ENCODE results near the gene COL4A2. TPM values are rescaled to one million over a fixed set of nuclear protein-coding genes. Genes with fewer than 3 reads are reported as not detected.

Gene COL4A2
- total and polyA plus RNA-seq, 2 donors (not counting 1 experiment from before 2014, with no cell fraction given): 0.17 TPM; not detected in 1

DNA sequence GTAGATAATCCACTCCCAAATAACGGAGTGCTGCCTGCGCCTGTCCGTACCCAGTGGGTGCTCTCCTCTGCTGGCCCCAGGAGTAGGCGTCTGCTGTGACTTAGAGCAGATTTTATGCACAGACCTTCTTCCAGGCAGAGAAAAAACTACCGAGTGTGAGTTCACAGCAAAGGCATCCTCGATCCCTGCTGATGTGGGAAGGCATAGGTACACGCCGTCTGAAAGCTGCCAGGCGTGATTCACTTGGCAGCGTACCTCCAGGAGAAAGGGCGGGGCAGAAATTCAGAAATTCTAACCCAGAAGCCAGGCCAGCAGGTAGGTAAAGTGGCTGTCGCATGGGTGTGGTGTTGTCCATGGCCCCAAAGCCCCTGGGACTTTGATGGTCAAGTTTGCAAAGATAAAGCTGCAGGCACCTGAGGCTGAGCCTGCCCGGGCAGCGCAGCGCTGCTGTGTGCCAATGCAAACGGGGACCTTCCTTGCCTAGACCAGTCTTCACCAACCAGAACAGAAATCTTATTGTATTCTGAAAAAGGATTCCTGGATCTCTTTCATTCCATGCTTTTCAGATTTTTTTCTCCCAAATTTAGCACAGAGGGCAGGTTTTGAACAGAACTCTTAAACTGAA lies 36.3 kb downstream of the COL4A2 start:
- 93% methylated on average over 14 of the region's 16 CpGs for WGBS (ENCODE audit: insufficient coverage)
- Mint-ChIP-seq H3K4me3 (no peak overlapping the region), H3K4me1 (peaks cover 18% of the 10 kb centered on the region), H3K9me3 (ENCODE audit: insufficient read depth) (no peaks in the 10 kb centered on the region), H3K27me3 (peaks cover 20% of the 10 kb centered on the region), H3K27ac (no peak overlapping the region)
- no peaks in the 10 kb centered on the region for H3K36me3 ChIP-seq (replicated peaks in 1 of 2; ENCODE audit: control extremely low read depth in 1 of 2, control insufficient read depth in 1 of 2, extremely low read depth in 1 of 2, insufficient read depth in 2 of 2, low read length in 1 of 2)
- H2AFZ ChIP-seq (ENCODE audit: insufficient read depth, low read depth, low read length, poor library complexity, severe bottlenecking): no peak overlapping the region
- intact Hi-C loops (cut with micrococcal nuclease): no loop called here
- no peak for DNase-seq
- no peak overlapping the region for H3K27ac ChIP-seq (ENCODE audit: low read length in 2 of 2)
- H3K27me3 ChIP-seq (replicated peaks in 1 of 4; ENCODE audit: control extremely low read depth in 1 of 4, control insufficient read depth in 3 of 4, insufficient read depth in 4 of 4, low read length in 3 of 4): peaks cover 0 to 9% (median 0%) of the 10 kb centered on the region in 4 experiments
- no peak for ATAC-seq (ENCODE audit: low read depth)
- ChIA-PET POLR2A (no interaction called here), CTCF (no interaction called here)
- H3K4me1 ChIP-seq (ENCODE audit: control insufficient read depth in 2 of 2, insufficient read depth in 2 of 2, low read length in 2 of 2): peaks cover 14 to 18% of the 10 kb centered on the region in 2 donors
- no peak overlapping the region for H3K4me2 ChIP-seq (replicated peaks; ENCODE audit: low read depth, low read length, poor library complexity, severe bottlenecking)
- peaks cover 0 to 11% (median 0%) of the 10 kb centered on the region in 3 donors for H3K9me3 ChIP-seq (ENCODE audit: control extremely low read depth in 1 of 3, control insufficient read depth in 2 of 3, insufficient read depth in 1 of 3, low read length in 2 of 3)
- no peaks in the 10 kb centered on the region for H3K79me2 ChIP-seq (ENCODE audit: control insufficient read depth, insufficient read depth, low read length)
- H4K20me1 ChIP-seq (ENCODE audit: control insufficient read depth, insufficient read depth, low read length, poor library complexity, severe bottlenecking): no peaks in the 10 kb centered on the region
- H3K4me3 ChIP-seq (ENCODE audit: control extremely low read depth in 1 of 5, extremely low read depth in 1 of 5, insufficient read depth in 1 of 5, low read depth in 2 of 5, low read length in 4 of 5): no peak overlapping the region
- no peak overlapping the region for H3K9ac ChIP-seq (ENCODE audit: low read length)
- TF ChIP-seq, protein P1, sequence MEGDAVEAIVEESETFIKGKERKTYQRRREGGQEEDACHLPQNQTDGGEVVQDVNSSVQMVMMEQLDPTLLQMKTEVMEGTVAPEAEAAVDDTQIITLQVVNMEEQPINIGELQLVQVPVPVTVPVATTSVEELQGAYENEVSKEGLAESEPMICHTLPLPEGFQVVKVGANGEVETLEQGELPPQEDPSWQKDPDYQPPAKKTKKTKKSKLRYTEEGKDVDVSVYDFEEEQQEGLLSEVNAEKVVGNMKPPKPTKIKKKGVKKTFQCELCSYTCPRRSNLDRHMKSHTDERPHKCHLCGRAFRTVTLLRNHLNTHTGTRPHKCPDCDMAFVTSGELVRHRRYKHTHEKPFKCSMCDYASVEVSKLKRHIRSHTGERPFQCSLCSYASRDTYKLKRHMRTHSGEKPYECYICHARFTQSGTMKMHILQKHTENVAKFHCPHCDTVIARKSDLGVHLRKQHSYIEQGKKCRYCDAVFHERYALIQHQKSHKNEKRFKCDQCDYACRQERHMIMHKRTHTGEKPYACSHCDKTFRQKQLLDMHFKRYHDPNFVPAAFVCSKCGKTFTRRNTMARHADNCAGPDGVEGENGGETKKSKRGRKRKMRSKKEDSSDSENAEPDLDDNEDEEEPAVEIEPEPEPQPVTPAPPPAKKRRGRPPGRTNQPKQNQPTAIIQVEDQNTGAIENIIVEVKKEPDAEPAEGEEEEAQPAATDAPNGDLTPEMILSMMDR (IDR thresholded peaks at IDR 0.05): no peak
- TF ChIP-seq EZH2 (IDR thresholded peaks at IDR 0.05; ENCODE audit: borderline replicate concordance, insufficient read depth, low read depth, low read length, poor library complexity, severe bottlenecking): no peak

DNA sequence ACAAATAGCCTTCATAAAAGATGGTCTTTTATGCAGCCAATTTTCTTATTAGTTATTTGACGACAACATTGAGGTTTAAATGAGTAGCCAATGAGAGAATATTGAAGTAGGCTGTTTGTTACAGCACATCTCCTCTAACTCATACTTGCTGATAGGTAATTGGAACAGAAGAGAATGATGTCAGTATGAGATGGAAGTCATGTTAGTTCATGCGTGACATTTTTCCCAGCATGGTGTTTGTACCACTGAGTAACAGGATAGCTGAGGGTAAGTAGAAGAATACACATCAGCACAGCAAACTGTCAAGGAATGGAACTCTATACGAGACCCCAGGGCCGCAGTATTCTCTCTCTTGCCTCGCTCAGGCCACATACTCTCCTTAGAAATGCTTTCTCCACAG lies 37.2 kb downstream of the COL4A2 start:
- Histone ChIP-seq H3K4me2 (replicated peaks; ENCODE audit: low read depth, low read length, poor library complexity, severe bottlenecking) (no peak overlapping the region), H3K9ac (ENCODE audit: low read length) (no peak overlapping the region), H3K79me2 (ENCODE audit: control insufficient read depth, insufficient read depth, low read length) (no peaks in the 10 kb centered on the region), H3K36me3 (replicated peaks in 1 of 2; ENCODE audit: control extremely low read depth in 1 of 2, control insufficient read depth in 1 of 2, extremely low read depth in 1 of 2, insufficient read depth in 2 of 2, low read length in 1 of 2) (no peaks in the 10 kb centered on the region), H3K27ac (ENCODE audit: low read length in 2 of 2) (no peak overlapping the region), H4K20me1 (ENCODE audit: control insufficient read depth, insufficient read depth, low read length, poor library complexity, severe bottlenecking) (no peaks in the 10 kb centered on the region), H3K27me3 (replicated peaks in 1 of 4; ENCODE audit: control extremely low read depth in 1 of 4, control insufficient read depth in 3 of 4, insufficient read depth in 4 of 4, low read length in 3 of 4) (peaks cover 0 to 5% (median 0%) of the 10 kb centered on the region in 4 experiments), H2AFZ (ENCODE audit: insufficient read depth, low read depth, low read length, poor library complexity, severe bottlenecking) (no peak overlapping the region), H3K4me3 (ENCODE audit: control extremely low read depth in 1 of 5, extremely low read depth in 1 of 5, insufficient read depth in 1 of 5, low read depth in 2 of 5, low read length in 4 of 5) (no peak overlapping the region), H3K4me1 (ENCODE audit: control insufficient read depth in 2 of 2, insufficient read depth in 2 of 2, low read length in 2 of 2) (peaks cover 14 to 18% of the 10 kb centered on the region in 2 donors), H3K9me3 (ENCODE audit: control extremely low read depth in 1 of 3, control insufficient read depth in 2 of 3, insufficient read depth in 1 of 3, low read length in 2 of 3) (peaks cover 0 to 11% (median 0%) of the 10 kb centered on the region in 3 donors)
- no peak overlapping the region for H3K4me3 Mint-ChIP-seq
- peaks cover 18% of the 10 kb centered on the region for H3K27me3 Mint-ChIP-seq
- H3K4me1 Mint-ChIP-seq: peaks cover 18% of the 10 kb centered on the region
- ATAC-seq (ENCODE audit: low read depth): no peak
- H3K27ac Mint-ChIP-seq: no peak overlapping the region
- 98% methylated on average over 4 of the region's 5 CpGs for WGBS (ENCODE audit: insufficient coverage)
- ChIA-PET POLR2A (no interaction called here), CTCF (no interaction called here)
- no peak for DNase-seq
- no peaks in the 10 kb centered on the region for H3K9me3 Mint-ChIP-seq (ENCODE audit: insufficient read depth)
- TF ChIP-seq, protein P1 (IDR thresholded peaks at IDR 0.05): no peak
- TF ChIP-seq EZH2 (IDR thresholded peaks at IDR 0.05; ENCODE audit: borderline replicate concordance, insufficient read depth, low read depth, low read length, poor library complexity, severe bottlenecking): no peak
- intact Hi-C loops (cut with micrococcal nuclease): no loop called here

Data from B cell (primary cell).